ENCODE measurements around the gene RCC1. TPM values are rescaled to one million over a fixed set of nuclear protein-coding genes. Genes with fewer than 3 reads are reported as not detected.

The RCC1 gene
- 70.2 to 79.3 TPM (median 75.3 TPM) in 5 replicates for total RNA-seq (2022; extraction: Qiagen RNA extraction)

GRCh38 chr1:28505406-28506187 is at the start of gene RCC1:
RCC1 (plus strand) TSS chr1:28506043; CDS start chr1:28529867, 23,824 bp downstream.

GRCh38 chr1:28552758-28553663 is 47.2 kb downstream of the RCC1 start, which contains the start of gene TRNAU1AP:
TRNAU1AP (plus strand) TSS chr1:28553085; CDS start chr1:28553111, 26 bp downstream.

Other genes starting within 250 kb of the RCC1 start
- gene SESN2, start 246.5 kb upstream of the RCC1 start, total RNA-seq (2022; extraction: Qiagen RNA extraction) = 6.4 to 10.4 TPM (median 7.1 TPM) in 5 replicates
- 13.1 to 17.4 TPM (median 17.2 TPM) in 5 replicates for gene MED18, start 177.0 kb upstream of the RCC1 start, total RNA-seq (2022; extraction: Qiagen RNA extraction)
- 20.6 to 26.3 TPM (median 21.9 TPM) in 5 replicates for gene PHACTR4, start 136.3 kb upstream of the RCC1 start, total RNA-seq (2022; extraction: Qiagen RNA extraction)
- 16.7 to 26.2 TPM (median 25.3 TPM) in 5 replicates for gene TRNAU1AP, start 47.0 kb downstream of the RCC1 start, total RNA-seq (2022; extraction: Qiagen RNA extraction)
- 3.2 to 3.7 TPM (median 3.5 TPM) in 5 replicates for gene RAB42, start 86.2 kb downstream of the RCC1 start, total RNA-seq (2022; extraction: Qiagen RNA extraction)
- gene TAF12, start 137.0 kb downstream of the RCC1 start, total RNA-seq (2022; extraction: Qiagen RNA extraction) = 11.0 to 12.9 TPM (median 12.5 TPM) in 5 replicates
- gene RNU11, start 142.6 kb downstream of the RCC1 start, total RNA-seq (2022; extraction: Qiagen RNA extraction) = not detected in 5 replicates
- 5.1 to 6.7 TPM (median 5.6 TPM) in 5 replicates for gene GMEB1, start 162.7 kb downstream of the RCC1 start, total RNA-seq (2022; extraction: Qiagen RNA extraction)
- 52.5 to 58.9 TPM (median 54.2 TPM) in 5 replicates for gene YTHDF2, start 230.9 kb downstream of the RCC1 start, total RNA-seq (2022; extraction: Qiagen RNA extraction)